ENCODE measurements around the gene PLXNB3.
"Not testable (repeated sequence)": the region's sequence is repeated elsewhere in the genome, so short reads cannot be mapped to it uniquely, and the experiment has no call there.

Gene PLXNB3

DNA sequence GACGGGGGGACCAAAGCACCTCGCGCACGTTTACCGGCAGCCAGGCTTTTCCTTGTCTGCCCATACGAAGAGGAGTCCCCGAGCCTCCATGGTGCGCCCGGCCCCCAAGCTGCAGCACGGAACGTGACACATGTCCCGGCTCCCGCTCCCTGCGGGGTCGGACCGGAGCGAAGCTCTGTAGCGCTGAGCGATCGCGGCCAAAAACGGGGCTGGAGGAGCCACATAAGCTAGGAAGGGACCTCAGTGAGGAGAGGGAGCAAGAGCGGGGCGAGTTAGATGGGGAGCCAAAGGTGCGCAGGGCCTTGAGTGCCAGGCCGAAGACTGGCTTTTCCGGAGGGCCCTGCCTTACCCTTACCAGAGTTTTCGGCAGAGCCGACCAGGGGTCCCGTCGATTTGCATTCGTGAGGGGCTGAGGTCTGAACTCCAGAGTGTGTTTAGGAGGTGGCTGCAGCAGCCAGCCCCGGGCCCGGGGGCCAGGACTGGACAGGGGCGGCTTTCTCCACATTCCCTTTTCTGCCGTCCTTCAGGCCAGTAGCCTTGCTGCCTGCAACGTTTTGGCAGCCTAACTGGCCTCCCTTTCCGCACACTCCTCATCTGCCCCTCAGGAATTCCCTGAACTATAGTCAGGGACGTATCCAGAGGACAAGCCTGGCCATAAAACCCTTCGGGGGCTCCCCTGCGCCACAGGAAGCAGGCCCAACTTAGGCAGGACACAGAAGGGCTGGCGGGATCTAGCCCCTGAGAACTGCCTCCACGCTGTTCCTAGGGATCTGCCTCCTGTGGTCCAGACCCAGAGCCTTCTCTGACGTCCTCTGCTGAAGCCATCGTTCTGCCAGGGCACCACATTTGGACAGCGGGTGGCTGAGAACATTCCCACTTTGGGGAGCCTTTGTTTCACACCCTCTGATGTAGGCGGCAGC lies 31.1 kb downstream of the PLXNB3 start:
- FAIRE-seq = no peak

DNA sequence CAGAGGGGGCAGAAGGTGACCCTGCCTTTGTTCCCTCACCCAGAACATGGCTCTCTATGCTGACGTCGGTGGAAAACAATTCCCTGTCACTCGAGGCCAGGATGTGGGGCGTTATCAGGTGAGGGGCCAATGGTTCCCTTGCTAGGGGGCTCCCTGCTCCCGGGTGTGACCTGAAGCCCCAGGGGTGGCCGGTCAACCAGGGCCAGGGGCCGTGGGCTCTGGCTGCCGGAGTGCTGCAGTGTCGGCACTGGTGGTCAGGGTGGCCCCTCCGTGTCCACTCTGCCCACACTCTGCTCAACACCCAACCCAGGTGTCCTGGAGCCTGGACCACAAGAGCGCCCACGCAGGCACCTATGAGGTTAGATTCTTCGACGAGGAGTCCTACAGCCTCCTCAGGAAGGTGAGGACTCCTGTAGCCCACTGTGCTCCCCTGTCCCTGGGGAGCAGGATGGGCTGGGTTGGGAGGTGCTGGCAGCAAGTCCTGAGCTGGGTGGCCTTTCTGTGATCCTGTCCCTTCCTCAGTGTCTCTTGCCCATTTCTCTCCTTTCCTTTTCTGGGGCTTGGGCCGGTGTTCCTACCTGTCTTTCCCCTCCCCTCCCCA lies 33.5 kb downstream of the PLXNB3 start:
- no peak for FAIRE-seq

DNA sequence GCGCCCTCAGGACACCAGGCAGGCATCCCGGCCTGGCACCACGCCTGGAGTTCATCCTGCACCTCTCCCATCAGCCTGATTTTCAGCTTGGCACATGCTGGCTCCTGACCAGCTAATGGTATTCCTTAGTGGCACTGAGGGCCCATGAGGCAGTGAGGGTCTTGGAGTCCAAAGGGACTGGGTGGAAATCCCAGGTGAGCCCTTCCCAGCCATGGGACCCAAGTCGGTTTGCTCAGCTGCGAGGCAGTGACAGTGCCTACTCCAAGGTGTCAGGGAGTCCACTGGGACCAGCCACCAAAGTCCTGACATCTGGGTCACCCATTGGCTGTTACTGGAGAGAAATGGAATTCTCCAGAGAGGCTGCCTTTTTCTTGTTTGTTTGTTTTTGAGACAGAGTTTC lies 35.3 kb downstream of the PLXNB3 start:
- no peak for FAIRE-seq

DNA sequence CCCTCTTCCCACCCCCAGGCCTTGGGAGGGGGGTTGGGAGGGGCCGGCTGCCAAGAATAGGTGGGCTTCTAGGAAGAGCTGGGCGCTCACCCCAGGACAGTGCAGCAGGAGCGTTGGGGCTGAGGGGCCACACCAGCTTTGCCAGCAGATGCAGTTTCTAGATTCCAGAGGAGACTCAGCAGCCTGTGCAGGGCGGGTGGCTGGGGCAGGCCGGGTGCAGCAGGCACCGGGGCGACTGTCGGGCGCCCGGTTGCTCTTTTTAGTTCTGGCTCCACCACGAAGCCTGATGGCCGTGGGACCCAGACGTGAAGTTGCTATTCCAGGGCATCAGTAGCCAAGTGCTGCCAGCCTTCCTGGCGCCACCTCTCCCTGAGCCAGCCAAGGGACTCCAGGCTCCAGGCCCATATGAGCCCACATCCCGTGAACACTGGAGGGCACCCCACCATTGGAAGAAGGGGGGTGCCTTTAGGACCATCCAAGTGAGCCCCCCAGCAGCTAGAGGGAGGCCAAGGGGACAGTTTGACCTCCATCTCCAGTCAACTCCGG lies 36.2 kb downstream of the PLXNB3 start:
- no peak for FAIRE-seq

DNA sequence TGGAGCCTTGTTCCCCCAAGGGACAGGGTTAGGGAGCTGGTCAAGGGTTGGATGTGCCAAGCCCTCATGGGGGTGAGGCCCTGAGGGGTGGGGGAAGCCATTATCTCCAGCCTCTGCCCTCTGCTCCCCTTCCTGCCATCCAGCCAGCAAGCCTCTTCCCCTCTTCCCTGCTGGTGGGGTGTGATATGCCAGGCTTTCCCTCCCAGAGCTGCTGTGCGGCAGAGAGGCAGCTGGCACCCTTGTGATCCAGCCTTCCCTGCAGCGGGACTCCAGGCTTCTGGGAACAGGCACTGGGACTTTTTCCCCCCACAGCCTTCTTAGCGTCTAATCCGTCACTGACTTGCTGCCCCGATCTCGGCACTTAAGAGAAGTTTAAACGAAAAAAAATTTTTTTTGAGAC lies 36.7 kb downstream of the PLXNB3 start:
- no peak for FAIRE-seq

DNA sequence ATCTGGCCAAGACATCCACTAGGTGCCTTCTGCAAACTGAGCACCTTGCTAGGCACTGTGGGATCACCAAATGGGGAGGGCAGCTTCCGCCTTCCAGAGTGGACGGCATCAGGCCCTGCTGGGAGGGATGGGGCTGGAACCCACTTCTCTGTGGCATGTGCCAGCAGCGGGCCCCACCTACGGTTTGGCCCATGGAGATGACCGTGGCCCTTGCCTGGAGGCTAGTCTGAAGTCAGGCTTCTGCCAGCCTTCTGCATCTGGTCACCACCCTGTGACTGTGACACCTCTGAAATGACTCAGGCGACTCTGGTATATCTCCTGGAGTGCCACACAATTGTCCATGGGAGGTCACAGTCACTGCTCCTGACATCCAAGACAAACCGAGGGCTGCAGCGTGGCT lies 37.6 kb downstream of the PLXNB3 start:
- FAIRE-seq = no peak

DNA sequence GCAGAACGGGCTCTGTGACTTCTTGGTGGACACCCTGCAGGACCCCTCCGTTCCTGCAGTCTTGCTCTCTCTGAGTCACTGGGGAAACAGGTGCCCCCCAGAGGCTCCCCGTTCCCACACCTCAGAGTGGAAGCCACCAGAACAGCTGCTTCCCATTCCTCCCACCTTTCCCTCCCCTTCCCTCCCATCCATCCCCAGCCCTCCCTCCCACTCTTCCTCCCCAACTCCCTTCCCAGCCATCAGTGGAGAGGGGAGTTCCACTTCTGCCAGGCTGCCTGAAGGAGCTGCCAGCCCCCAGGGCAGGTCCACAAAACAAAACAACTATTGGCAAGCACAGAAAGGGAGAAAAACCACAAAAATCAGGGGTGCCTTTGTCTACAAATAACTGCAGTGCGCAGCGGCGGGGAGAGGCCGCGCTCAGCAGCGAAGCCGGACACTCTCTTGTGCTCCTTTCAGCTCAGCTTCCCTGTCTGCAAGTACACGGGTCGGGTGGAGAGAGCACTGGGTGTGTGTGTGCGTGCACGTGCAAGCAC lies 38.5 kb downstream of the PLXNB3 start:
- FAIRE-seq = no peak

DNA sequence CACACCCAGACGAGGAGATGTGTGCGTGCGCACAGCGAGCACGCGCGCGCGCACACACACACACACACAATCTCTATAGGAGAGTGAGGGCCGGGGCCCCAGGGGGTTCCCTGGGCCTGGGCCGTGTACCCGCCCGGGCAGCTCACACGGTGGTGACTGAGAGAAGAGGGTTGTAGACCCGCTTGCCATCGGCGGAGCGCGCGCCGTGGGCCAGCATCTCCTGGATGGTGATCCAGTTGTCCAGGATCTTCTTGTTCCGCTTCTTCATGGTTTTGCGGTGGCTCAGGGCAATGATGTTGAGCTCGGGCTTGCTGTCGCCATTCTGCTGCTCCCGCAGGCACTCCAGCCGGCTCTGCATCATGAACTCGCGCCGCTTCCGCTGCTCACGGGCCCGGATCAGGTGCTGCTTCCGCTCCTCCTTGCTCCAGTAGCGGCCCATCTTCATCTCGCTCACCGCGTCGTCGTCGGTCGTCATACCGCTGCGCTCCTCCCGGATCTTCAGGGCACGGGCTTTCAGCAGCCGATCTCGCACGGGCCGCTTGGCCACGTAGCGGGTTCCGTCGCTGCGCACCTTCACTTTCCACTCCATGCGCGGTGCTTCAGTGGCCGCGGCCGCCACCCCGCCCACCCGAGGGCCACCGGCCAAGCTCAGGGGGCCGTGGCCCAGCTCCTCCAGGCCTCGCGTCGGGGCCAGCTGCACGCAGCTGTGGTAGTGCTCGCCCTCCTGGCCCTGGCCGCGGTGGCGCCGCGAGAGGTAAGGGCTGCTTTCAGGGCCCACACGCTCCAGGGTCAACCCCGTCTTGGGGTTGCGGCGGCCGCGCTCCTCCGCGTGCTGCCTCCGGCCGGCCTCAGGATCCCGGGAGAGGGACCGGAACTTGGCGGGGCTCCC lies 39.4 kb downstream of the PLXNB3 start:
- FAIRE-seq = no peak

DNA sequence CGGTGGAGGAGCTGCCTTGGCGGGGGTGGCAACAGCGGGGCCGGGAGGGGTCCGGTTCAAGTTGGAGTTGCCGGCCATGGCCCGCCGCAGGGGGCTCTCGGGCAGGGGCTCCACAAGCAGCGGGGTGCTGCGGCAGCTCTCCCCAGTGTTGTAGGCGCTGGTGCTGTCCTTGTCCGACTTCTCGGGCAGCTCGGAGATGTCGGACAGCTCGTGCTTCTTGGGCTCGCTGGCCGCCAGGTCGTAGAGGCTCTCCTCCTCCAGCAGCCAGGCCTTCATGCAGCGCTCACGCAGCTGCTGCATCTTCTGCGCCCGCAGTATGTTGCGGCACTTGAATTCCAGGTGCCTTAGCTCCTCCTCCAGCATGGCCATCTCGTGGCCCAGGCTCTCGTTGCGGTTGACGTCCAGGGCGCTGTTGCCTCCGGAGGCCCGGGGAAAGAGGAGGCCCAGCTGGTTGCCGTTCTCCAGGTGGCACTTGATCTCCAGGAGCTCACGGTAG lies 40.1 kb downstream of the PLXNB3 start:
- no peak for FAIRE-seq

DNA sequence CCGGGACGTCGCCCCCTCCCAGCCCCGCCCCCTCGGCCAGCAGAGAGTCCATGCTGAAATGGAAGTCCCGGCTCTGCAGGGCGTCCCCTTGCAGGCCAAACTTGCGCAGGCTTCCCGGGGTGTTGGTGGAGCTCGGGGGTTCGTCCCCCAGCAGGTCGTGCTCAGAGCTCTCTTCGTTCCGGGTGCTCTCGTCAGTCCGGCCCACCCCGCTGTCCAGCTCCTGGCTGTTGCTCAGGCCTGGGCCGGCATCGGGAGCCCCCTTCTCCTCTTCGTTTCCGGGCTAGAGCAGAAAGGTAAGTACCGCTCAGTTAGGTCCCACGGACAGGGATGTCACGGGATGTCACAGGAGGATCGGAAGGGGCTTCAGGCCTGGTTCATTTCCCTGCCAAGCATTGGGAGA lies 40.6 kb downstream of the PLXNB3 start:
- FAIRE-seq = no peak

DNA sequence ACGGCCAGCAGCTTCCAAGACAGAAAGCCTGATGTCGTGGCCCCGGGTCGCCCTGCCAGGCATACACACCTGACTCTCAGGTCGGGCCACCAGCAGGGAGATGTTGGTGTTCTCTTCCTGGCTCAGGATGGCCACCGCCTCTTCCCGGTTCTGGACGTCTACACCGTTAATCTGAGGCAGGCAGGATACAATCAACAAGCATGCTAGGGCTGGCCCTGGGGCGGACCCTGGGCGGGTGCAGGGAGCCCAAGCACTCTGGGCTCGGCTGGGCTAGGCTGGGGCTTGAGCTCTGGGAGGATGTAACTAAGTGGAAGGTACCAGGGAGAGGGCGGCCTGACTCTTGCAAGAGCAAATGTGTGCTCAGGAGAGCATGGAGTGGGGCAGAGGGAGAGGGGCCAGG lies 41.4 kb downstream of the PLXNB3 start:
- no peak for FAIRE-seq

DNA sequence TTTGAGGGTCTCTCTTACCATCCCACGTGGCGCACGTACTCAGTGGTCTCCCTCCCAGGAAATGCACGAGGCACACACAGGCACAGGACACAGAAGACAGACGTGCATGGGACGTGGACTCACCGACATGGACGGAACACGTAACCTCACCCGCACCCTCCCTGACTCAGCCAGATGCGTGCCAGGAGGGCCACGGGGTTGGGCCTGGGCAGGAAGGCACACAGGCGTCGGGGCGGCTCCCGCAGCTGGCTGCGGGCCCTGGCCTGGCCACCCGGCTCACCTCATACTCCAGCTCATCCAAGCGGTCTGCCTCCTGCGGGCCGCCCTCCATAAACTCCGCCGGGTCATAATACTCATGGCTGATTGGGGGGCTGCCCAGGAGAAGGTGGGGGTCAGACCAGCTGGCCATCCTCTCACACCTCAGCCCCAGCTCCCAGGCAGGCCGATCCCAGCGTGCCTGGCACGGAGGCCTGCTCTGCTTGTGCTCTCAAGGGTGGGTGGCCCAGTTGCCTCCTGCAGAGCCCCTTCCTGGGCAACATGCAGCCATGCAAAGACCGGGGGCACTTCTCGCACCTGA lies 43.0 kb downstream of the PLXNB3 start:
- no peak for FAIRE-seq

DNA sequence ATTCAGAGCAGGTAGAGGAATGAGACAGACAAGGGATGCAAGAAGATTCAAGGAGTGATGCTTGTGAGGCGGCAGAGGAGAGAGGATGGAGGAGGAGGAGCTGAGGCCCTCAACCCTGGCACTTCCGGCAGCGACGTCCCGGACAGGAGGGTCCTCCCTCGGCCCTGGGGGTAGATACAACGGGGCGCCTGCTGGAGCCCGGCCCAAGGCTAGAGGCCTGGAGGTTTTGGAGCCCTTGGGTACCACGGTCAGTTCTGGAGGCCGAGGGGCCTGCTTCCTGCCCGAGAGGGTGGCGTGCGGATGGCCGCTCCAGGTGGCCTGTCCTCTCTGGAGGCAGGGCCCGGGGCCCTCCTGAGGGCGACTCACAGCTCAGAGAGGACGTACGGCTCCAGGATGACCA lies 43.9 kb downstream of the PLXNB3 start:
- no peak for FAIRE-seq

DNA sequence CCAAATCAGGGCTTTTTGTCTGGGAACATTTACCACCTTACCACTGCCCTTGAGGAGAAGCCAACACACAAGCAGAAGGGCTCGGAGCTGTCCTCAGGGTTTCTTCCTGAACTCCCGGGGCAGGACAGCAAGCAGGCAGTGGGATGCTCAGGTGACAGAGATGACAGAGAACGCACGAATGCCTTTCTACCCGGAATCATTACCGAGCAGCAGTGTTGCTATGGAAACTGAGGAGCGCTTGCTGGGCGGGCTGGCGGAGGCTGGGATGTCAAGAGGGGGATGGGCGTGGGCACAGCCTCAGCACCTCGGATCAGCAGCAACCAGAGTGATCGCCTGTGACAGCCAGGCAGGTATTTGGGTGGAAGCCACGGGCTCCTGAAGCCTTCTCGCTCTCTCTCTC lies 48.2 kb downstream of the PLXNB3 start:
- FAIRE-seq = no peak

DNA sequence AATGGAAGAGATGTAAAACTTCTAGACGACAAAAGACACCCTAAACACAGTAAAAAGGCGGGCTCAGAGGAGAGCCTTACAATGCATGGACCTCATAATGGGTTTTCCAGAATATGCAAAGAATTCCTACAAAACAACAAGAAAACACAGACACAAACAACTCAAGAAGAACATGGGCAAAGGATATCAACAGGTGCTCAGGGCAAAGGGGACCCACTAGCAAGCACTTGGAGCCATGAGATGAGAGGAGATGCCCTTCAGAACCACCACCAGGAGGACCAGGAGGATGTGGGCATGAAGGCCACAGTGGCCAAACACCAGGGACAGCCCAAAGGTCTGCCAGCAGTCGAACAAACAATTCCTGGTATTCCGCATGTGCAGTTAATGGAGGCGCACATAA lies 49.1 kb downstream of the PLXNB3 start:
- FAIRE-seq = no peak

DNA sequence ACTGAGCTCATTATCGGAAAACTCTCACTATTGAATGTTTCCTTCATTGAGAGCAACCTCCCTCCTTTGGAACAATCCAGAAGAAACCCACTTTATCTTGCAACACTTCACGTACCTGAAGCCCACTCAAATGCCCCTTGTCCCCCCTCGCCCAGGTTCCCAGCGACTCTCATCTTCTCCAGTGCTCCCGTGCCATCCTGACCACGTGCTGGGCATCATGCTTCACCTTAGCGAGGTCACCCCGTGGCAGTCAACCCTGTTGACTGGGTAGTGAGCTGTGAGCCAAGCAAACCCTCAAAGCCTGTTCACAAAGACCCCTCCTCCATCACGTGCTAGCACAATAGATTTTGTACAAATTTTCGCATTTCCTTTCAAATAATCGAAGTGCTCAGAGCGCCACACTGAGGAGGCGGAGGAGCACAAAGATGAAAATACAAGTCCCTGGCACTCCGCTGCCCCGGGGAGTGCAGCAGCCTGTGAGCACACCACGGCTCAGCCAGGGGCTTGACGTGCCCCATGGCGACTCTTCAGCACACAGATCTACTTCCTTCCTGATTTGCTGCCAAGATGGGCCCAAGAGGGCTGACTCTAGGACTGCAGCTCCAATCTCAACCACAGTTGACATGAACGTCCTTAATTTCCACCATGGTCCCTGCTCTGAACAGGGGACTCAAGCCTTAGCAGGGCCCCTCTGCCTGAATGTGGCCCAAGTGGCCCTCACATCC lies 50.7 kb downstream of the PLXNB3 start:
- no peak for FAIRE-seq

DNA sequence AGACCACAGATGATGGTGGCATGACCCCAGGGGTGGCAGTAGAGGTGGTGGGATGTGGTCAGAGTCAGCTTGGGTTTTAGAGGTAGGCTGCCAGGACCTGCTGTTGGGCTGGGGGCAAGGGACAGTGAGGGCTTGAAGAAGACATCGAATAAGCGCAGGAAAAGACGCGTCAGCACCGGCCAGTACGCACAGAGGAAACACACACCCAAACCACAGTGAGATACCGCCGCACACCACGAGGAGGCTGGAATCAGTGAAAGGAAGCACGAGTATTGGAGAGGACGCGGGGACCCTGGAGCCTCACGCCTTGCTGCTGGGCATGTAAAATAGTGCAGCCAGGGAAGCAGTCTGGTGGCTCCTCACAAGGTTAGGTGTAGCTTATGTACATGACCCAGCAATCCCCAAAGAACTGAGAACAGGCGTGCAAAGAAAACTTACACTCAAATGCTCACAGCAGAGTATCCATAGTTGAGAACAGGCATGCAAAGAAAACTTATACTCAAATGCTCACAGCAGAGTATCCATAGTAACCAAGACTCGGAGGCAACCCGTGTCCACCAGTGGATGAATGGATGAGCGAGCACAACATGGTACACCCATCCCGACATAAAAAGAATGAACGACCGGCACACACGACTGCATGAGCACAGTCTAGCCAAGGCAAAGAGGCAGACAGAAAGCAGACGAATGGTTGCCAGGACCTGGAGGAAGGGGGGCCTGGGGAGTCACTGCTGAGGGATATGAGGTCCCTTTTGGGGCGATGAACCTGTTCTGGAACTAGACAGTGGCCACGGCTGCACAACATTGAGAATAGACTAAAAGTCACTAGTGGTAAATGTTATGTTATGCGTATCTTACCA lies 53.0 kb downstream of the PLXNB3 start:
- no peak for FAIRE-seq

DNA sequence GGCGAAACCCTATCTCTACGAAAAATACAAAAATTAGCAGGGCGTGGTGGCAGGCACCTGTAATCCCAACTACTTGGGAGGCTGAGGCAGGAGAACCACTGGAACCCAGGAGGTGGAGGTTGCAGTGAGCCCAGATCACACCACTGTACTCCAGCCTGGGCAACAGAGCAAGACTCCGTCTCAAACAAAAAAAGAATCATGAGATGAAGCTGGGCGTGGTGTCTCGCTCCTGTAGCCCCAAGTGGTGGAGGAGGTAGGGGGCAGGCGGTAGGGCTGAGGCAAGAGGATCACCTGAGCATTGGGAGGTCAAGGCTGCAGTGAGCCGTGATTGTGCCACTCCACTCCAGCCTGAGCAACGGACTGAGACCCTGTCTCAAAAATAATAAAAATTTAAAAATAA lies 54.0 kb downstream of the PLXNB3 start:
- FAIRE-seq = not testable (repeated sequence)

DNA sequence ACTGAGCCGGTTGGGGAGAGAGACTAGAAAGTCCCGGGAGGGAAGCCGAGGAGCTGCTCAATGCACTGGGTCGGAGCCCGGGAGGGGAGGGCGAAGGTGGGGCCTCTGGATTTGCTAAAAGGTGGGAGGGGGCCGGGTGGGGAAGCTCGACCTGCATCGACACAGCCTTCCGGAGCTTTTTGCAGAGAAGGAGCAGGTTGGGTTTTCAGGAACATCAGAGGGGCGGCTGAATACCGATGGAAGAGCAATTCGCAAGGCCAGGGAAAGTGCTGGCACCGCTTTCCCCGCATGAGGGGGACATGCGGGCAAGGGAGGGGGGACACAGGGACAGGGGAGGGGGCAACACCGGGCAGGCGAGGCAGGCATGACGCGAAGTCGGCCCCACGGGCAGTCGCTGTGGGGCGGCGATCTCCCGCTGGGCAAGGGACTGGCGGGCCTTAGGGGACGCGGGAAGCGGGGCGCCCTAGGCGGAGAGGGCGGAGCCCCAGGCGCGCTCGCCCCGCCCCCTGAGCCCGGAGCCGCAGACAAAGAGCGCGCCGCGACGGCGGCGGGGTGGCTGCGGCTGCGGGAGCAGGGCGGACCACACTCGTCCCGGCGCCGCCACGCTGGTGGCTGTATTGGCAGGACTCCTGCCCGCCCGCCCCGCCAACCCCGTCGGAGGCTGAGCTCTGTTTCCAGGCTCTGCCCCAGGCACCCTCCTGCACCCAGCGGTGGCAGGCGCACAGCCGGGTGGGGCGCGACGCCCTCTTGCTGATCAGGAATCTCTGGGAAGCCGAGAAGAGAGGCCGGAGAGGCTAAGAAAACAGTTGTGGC lies 54.7 kb downstream of the PLXNB3 start:
- no peak for FAIRE-seq
